ENCODE data around the gene FAM131B.

The FAM131B gene

GRCh38 chr7:143359771-143360353 lies 2.7 kb downstream of the FAM131B start:
- DNase-seq (ENCODE audit: low read depth in 2 of 2) = no peak

DNA sequence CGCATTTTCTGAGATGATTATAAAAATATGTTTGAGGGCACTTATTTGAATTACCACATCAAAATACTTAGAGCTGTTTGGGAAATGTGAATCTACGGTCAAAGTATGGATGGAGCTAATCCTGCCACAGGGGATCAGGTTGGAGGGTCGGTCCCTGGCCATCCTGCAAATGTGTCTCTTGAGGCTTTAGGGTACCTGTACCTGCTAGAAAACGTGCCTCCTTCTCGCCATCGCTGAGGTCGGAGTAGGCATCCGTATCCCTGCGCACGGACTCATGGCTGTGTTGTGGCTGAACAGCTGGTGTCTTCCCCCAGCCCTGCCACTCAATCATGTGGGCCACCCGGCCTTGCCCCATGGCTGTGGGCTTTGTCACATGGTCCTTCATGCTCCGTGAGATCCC lies 3.9 kb downstream of the FAM131B start:
- no peak for DNase-seq (ENCODE audit: low read depth in 2 of 2)

DNA sequence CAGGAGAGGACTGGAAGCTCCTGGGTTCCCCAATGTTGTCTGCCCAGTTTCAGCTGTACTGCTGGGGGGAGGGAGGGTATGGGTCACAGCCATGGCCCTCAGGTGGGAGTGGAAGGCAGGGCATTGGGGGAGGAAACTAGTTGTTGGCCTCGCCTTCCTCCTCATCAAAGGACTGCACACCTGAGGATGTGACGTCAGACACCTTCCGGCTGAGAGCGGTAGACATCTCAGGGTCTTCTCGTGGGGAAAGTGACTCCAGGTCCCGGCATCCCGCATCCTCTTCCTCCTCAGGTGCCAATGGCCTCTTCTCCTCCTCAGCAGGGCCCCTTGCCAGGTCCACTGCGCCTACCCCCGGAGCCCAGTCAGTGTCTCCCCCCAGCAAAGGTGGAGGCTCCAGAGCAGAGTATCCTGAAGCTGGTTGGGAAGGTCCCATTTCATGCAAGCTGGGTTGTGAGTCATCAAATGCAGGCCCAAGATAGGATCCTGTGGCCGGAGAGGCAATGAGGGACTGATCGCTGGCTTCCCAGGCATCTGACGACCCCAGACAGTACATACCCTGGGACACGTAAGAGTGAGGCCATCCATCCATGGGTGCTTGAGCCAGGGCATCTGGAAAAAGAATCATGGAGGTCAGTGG lies 6.0 kb downstream of the FAM131B start:
- DNase-seq (ENCODE audit: low read depth in 2 of 2) = no peak

DNA sequence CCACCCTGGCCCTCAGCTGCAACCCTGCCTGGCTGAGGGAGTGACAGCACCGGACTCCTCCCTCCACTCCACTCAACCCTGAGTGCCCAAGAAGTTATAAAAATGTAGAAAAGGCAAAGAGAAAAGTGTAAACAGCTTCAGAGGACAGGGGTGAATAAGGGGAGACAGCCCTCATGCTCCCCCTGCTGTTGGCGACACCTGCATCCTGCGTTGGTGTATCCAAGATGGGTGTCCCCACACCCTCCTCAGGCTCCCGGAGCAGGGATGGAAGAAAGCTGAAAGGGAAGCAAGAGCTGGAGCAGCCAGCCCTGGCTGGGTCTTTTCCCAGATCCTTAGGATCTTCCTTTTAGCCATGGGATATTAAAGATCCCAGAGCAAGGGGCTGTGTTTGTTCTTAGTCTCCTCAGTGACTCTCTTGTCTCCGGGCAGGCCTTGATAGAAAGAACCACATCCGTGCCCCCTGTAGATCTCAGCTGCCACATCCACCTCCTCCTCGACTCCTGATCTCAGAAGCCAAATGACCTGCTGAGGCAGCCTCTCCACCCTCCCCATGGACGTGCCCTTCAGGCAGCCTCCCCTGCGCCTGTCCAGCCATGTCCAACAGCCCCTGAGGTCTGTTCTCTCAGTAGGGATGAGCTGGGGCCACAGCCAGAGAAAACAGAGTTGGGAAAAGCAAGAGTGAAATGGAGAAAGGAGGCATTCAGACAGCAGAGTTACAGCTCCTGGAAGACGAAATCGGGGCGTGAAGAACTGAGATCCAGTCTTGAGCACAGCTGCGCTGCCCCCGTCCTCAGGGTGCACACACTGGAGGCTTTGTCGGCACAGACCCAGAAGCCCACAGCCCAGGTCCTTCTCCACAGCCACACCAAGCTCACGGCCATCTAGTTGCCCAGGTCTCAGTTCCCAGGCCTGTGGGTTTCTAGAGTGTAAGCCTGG lies 6.8 kb downstream of the FAM131B start:
- no peak for DNase-seq (ENCODE audit: low read depth in 2 of 2)

- no peak for DNase-seq (ENCODE audit: low read depth in 2 of 2)
Measured at GRCh38 chr7:143354965-143355364, 7.5 kb downstream of the FAM131B start.

GRCh38 chr7:143354376-143354775 lies 8.1 kb downstream of the FAM131B start:
- DNase-seq (ENCODE audit: low read depth in 2 of 2) = no peak

- DNase-seq (ENCODE audit: low read depth in 2 of 2) = no peak
Measured at GRCh38 chr7:143352531-143353002, 9.9 kb downstream of the FAM131B start.

DNA sequence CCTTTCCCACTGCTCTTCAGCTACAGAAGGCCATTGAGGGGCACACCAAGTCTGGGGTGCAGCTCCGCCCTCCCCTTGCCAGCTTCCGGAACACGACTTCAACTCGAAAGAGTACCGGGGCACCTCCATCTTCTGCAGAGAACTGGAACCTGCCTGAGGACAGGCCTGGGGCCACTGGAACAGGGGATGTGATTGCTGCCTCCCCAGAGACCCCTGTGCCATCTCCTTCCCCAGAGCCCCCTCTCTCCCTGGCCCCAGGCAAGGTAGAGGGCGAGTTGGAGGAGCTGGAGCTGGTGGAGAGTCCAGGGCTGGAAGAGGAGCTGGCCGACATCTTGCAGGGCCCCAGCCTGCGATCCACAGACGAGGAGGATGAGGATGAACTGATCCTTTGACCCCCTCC lies 10.9 kb downstream of the FAM131B start:
- DNase-seq (ENCODE audit: low read depth in 2 of 2) = no peak

DNA sequence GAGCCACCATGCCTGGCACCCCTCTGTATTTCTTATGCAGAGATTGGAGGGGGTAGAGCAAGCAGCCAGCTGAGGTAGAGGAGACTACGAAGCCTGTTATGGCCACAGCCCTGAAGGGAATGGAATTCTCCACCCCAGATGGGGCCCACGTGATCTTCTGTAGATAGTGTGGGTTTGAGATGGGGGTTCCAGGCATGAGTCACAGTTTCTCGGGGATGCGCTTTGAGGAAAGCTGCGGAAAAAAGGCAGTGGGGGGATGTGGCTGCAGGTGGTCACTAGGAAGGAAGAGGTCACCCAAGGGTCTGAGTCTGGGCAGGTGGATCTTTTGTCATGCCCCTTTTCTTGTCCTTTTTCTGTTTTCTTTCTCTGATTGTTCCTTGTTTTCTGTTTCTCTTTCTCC lies 11.5 kb downstream of the FAM131B start:
- no peak for DNase-seq (ENCODE audit: low read depth in 2 of 2)

GRCh38 chr7:143347950-143348349 lies 14.6 kb downstream of the FAM131B start:
- DNase-seq (ENCODE audit: low read depth in 2 of 2) = no peak

GRCh38 chr7:143346018-143346417 lies 16.5 kb downstream of the FAM131B start:
- no peak for DNase-seq (ENCODE audit: low read depth in 2 of 2)

DNA sequence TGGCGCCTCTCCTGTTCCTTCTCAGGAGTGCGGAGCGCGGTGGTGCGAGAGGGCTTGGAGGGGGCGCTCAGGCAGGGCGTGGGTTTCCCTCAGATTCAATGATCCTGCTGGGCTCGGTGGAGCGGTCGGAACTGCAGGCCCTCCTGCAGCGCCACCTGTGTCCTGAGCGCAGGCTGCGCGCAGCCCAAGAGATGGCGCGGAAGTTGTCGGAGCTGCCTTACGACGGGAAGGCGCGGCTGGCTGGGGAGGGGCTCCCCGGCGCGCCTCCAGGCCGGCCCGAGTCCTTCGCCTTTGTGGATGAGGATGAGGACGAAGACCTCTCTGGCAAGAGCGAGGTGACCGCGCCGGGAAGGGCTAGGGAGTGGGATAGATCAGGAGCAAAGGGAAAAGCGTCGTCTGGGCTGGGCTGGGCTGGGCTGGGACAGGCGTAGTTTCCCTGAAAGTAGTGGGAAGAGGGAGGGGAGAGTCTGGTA lies 17.0 kb downstream of the FAM131B start:
- DNase-seq (ENCODE audit: low read depth in 2 of 2) = peak; percentile 30 to 33

GRCh38 chr7:143343596-143343995 lies 18.9 kb downstream of the FAM131B start:
- DNase-seq (ENCODE audit: low read depth in 2 of 2) = no peak

- no peak for DNase-seq (ENCODE audit: low read depth in 2 of 2)
Measured at GRCh38 chr7:143341842-143342241, 20.7 kb downstream of the FAM131B start.

- no peak for DNase-seq (ENCODE audit: low read depth in 2 of 2)
Measured at GRCh38 chr7:143337216-143337615, 25.3 kb downstream of the FAM131B start.

GRCh38 chr7:143334244-143334643 lies 28.3 kb downstream of the FAM131B start:
- no peak for DNase-seq (ENCODE audit: low read depth in 2 of 2)

GRCh38 chr7:143331179-143331801 lies 31.2 kb downstream of the FAM131B start:
- DNase-seq (ENCODE audit: low read depth in 2 of 2) = no peak

- no peak for DNase-seq (ENCODE audit: low read depth in 2 of 2)
Measured at GRCh38 chr7:143329471-143330170, 32.9 kb downstream of the FAM131B start.

GRCh38 chr7:143327903-143328302 lies 34.6 kb downstream of the FAM131B start:
- no peak for DNase-seq (ENCODE audit: low read depth in 2 of 2)

DNA sequence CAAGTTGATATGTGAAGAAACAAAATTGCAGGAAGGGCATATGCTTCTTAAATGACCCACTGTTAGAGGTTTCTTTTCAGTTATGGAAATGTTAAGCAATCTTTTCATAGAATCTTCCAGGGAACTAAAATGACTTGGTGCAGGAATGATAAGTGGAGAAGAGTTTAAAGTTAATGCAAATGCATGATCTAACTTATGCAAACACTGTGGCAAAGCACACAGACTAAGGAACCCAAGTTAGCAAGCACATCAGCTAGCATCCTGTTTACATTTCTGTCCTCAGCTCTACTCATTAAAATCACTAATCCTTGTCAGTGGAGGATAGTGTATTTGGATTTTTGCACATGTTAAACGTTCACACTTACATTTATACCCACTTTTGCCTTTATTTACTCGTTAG lies 37.3 kb downstream of the FAM131B start:
- no peak for DNase-seq (ENCODE audit: low read depth in 2 of 2)

GRCh38 chr7:143323653-143324052 lies 38.9 kb downstream of the FAM131B start:
- no peak for DNase-seq (ENCODE audit: low read depth in 2 of 2)
